Heart left ventricle (tissue), 16 donors: ENCODE data around the gene MYO6. TPM values are rescaled to one million over a fixed set of nuclear protein-coding genes. Genes with fewer than 3 reads are reported as not detected.
"Not testable (repeated sequence)": the region's sequence is repeated elsewhere in the genome, so short reads cannot be mapped to it uniquely, and the experiment has no call there.

Experiments used
- ATAC-seq, 4 donors: fragments of 200-7000 bp; cut with Tn5 transposase; one replicate each; pipeline ENCODE4 v1.9.1; 2020 to 2022; ENCODE audit warnings: moderate library complexity in 4 of 4, mild to moderate bottlenecking in 3 of 4, moderate number of reproducible peaks in 1 of 4
- DNase-seq, 5 donors: peaks; one replicate each; pipeline ENCODE4 v3.0.0-alpha.2; 2020
- H3K27ac ChIP-seq, 12 donors: fragments of 200-600 bp; sonication (generic) in 4 of 12; one replicate each; pipeline versions ENCODE4 v1.5.0 to v1.8.0; 2016 to 2022; ENCODE audit warnings: mild to moderate bottlenecking in 2 of 12
- H3K27me3 ChIP-seq, 9 donors: fragments of 200-600 bp; sonication (generic) in 2 of 9; one replicate each; pipeline versions ENCODE4 v1.5.1 to v1.8.0; 2016 to 2022; ENCODE audit warnings: mild to moderate bottlenecking in 3 of 9
- H3K36me3 ChIP-seq, 9 donors: fragments of 200-600 bp; sonication (generic) in 2 of 9; one replicate each; pipeline versions ENCODE4 v1.5.0 to v1.8.0; 2018 to 2022; ENCODE audit warnings: mild to moderate bottlenecking in 2 of 9
- H3K4me1 ChIP-seq, 12 donors: fragments of 200-600 bp; sonication (generic) in 4 of 12; one replicate each; pipeline versions ENCODE4 v1.5.0 to v1.8.0; 2016 to 2022; ENCODE audit warnings: mild to moderate bottlenecking in 3 of 12
- H3K4me3 ChIP-seq, 12 donors: fragments of 200-600 bp; sonication (generic) in 4 of 12; one replicate each; pipeline versions ENCODE4 v1.5.0 to v1.8.0; 2017 to 2022; ENCODE audit warnings: mild to moderate bottlenecking in 9 of 12, moderate library complexity in 4 of 12
- H3K9me3 ChIP-seq, 12 donors: fragments of 200-600 bp; sonication (generic) in 4 of 12; one replicate each; pipeline versions ENCODE4 v1.5.0 to v1.8.0; 2016 to 2022; ENCODE audit warnings: mild to moderate bottlenecking in 1 of 12
- POLR2A ChIP-seq, 2 donors: fragments of 450-650 bp; IDR thresholded peaks; one replicate each; pipeline ENCODE4 v1.6.1; 2017; ENCODE audit warnings: antibody characterized with exemption in 2 of 2, mild to moderate bottlenecking in 2 of 2, moderate library complexity in 2 of 2
- WGBS, 4 donors: extraction: QIAGEN DNeasy Blood & Tissue Kit in 2 of 4; methylation state at CpG; one replicate each; pipeline versions ENCODE4 v1.1.5 to v1.1.7; 2013 to 2018; 5-methylcytosine and 5-hydroxymethylcytosine counted together
- intact Hi-C, 10 donors: fragments of 100-400 bp; cut with DNase I; formaldehyde crosslinking; loops; one replicate each; pipeline versions ENCODE4 v1.11.1 to v1.14.2; 2022
- polyA plus RNA-seq, 2 donors: library from polyadenylated mRNA; stranded (reverse); fragments of 200-250 nt; gene quantifications; one replicate each; pipeline ENCODE4 v1.2.3, GENCODE V29; 2013
- total RNA-seq, 9 donors: library from RNA; depleted of rRNA in 2 of 9; stranded (reverse); fragments of >200 nt in 2 of 9; fragmentation: NEBNext Ultra II Directional in 3 of 9; extraction: Animal tissue kit (Norgen Biotek cat#: 25700) in 3 of 9; gene quantifications; one replicate each; pipeline versions ENCODE4 v1.1.0 to v1.2.4, GENCODE V29; 2016 to 2023
- TF ChIP-seq, protein P1 (sequence below), 12 donors: fragments of 200-600 bp; sonication (generic) in 4 of 12; IDR thresholded peaks; one replicate each; pipeline versions ENCODE4 v1.5.0 to v1.8.0; 2018 to 2022; ENCODE audit warnings: antibody characterized with exemption in 12 of 12, mild to moderate bottlenecking in 5 of 12
- donor health status: ischemic (EF 13 %, LVEDD 7.1; RV severe dilation, severe dysfunction).
- donor health status: healthy with polysubstance abuse.
- donor health status: DM: no; HTN: yes; CAD: no.
- donor health status: DM: no; HTN: no; CAD: no.
- donor health status: ischemic (EF 25% LVEDD 6.9; RV normal size, moderate dysfunction).
- donor health status: ischemic (EF 25% LVEDD 5.7; RV mildly dilated, moderate dysfunction).
- donor health status: healthy.
- donor health status: DM: yes; HTN: yes; CAD: no.
- donor health status: ischemic (EF 35%, LVEDD 5.7; RV mildly dilated, moderate dysfunction).
- donor health status: nonischemic (EF 11% LVEDD 7.7; RV severe dilation, severe dysfunction).
- donor health status: DM: yes; HTN: yes; CAD: no.
- donor health status: PGD.
- donor health status: ischemic (EF 29% LVEDD 5.4; RV normal size, mild dysfunction).
- donor health status: nonischemic (EF 23%, LVEDD 6.1; RV moderate dilation, normal function).

The MYO6 gene
- total and polyA plus RNA-seq, 11 donors = 3.1 to 9.5 (median 5.8) TPM

DNA sequence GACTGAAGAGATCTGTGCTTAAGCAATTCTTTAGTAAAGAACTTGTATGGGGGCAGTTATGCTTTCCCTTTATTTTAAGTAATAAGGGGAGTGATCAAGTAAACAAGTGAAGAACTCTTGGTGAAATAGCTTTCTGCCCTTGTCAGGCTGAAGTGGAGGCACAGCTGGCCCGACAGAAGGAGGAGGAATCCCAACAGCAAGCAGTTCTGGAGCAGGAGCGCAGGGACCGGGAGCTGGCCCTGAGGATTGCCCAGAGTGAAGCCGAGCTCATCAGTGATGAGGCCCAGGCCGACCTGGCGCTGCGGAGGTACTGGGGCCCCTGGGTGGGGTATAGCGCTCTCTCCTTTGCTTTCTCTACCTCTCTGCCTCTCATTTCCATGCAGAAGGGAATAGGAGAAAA is 143.3 kb downstream of the MYO6 start:
- TF ChIP-seq POLR2A (IDR thresholded peaks at IDR 0.05) = no peak
- TF ChIP-seq, protein P1, sequence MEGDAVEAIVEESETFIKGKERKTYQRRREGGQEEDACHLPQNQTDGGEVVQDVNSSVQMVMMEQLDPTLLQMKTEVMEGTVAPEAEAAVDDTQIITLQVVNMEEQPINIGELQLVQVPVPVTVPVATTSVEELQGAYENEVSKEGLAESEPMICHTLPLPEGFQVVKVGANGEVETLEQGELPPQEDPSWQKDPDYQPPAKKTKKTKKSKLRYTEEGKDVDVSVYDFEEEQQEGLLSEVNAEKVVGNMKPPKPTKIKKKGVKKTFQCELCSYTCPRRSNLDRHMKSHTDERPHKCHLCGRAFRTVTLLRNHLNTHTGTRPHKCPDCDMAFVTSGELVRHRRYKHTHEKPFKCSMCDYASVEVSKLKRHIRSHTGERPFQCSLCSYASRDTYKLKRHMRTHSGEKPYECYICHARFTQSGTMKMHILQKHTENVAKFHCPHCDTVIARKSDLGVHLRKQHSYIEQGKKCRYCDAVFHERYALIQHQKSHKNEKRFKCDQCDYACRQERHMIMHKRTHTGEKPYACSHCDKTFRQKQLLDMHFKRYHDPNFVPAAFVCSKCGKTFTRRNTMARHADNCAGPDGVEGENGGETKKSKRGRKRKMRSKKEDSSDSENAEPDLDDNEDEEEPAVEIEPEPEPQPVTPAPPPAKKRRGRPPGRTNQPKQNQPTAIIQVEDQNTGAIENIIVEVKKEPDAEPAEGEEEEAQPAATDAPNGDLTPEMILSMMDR (IDR thresholded peaks at IDR 0.05) = no peak
- DNase-seq = no peak
- intact Hi-C loops = no loop called here
- no peaks in the 10 kb centered on the region for H3K4me1 ChIP-seq
- peaks cover 0 to 54% (median 9%) of the 10 kb centered on the region in 9 donors for H3K36me3 ChIP-seq
- ATAC-seq = no peak
- no peaks in the 10 kb centered on the region for H3K27me3 ChIP-seq
- H3K9me3 ChIP-seq = no peaks in the 10 kb centered on the region
- H3K4me3 ChIP-seq = no peak overlapping the region
- WGBS, 4 donors = 89 to 95% (median 94%) methylated on average over 8 of the region's 8 CpGs
- H3K27ac ChIP-seq = no peak overlapping the region

DNA sequence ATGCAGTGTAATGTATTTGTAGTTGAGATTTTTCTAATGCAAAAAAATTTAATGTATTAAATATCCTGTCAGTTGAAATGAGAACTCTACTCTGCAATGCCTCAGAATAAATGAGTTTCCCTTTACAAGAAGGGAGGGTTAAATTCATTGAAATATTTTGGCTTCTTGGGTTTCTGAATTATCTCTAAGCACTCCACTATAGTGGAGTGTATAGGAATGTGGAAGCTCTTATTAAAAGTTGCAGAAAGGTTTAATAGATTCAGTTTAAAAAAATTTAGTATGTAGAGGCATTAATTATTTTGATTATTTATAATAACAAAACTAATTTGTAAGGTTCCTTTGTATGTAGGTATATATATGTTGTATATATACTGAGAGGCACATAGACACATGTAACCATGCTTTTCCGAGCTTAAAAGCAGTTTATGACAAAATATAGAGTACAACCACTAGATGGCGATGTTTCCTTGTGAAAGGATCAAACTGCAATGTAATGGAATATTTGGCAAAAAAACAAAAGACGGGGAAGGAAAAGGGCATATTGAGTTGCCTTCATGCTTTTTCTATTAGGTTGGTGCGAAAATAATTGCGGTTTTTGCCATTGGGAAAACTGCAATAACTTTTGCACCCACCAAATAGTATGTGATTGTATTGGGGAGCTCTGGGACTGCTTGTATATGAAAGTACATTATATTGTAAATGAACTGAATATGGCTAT is 144.2 kb downstream of the MYO6 start:
- WGBS, 4 donors = 7 to 16% (median 13%) methylated on average over 5 of the region's 5 CpGs
- Histone ChIP-seq H3K36me3 (peaks cover 0 to 55% (median 9%) of the 10 kb centered on the region in 9 donors), H3K4me1 (no peaks in the 10 kb centered on the region), H3K27ac (no peak overlapping the region), H3K27me3 (no peaks in the 10 kb centered on the region), H3K9me3 (no peaks in the 10 kb centered on the region), H3K4me3 (no peak overlapping the region)
- DNase-seq (no peak), ATAC-seq (peak in 1 of 4 donors; percentile 29)
- intact Hi-C loops = no loop called here
- TF ChIP-seq, protein P1 (IDR thresholded peaks at IDR 0.05) = peak; percentile 58 to 80 (median 75)
- no peak for TF ChIP-seq POLR2A (IDR thresholded peaks at IDR 0.05)

DNA sequence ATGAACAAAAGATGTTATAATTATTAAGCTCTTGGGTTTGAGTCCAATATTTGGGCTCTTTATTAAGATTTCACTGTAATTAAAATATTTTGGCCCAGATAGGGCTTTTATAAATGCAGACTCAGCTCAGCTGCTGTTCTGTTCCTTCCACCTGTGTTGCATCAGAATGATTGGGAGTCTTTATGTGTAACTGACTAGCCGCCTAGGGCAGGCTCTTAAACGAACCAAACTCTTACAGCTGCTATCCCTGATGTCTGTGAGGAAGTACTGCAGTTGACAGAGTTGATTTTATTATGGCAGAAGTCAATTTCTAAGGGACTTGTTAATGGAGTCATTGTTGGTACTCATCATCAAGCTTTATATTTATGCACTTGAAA is 144.7 kb downstream of the MYO6 start:
- H3K4me1 ChIP-seq = no peaks in the 10 kb centered on the region
- WGBS, 4 donors = 59 to 78% (median 72%) methylated on average over 2 of the region's 2 CpGs
- no peaks in the 10 kb centered on the region for H3K27me3 ChIP-seq
- peaks cover 0 to 60% (median 9%) of the 10 kb centered on the region in 9 donors for H3K36me3 ChIP-seq
- no peaks in the 10 kb centered on the region for H3K9me3 ChIP-seq
- intact Hi-C loops = no loop called here
- no peak overlapping the region for H3K4me3 ChIP-seq
- DNase-seq (no peak), ATAC-seq (no peak)
- H3K27ac ChIP-seq = no peak overlapping the region
- TF ChIP-seq POLR2A (IDR thresholded peaks at IDR 0.05) = no peak
- TF ChIP-seq, protein P1 (IDR thresholded peaks at IDR 0.05) = no peak

DNA sequence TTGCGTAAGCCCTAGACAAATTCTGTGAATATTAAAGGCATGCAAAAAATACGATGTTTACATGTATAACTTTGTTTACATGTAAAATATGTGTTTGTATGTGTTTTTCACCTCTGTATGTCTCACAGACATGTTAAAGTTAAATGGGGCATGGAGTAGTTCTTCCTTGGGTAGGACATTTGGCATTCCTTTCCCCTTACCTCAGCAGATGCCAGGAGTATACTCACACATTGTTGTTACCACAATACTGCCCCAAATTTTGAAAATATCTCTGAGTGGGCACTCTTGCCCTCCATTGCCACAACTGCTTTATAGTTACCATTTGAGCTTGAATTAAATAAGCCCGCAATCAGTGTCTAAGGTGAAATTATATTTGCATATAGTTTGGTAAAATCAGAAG is 147.5 kb downstream of the MYO6 start:
- H3K4me1 ChIP-seq = no peaks in the 10 kb centered on the region
- DNase-seq = no peak
- no peaks in the 10 kb centered on the region for H3K27me3 ChIP-seq
- no peak overlapping the region for H3K27ac ChIP-seq
- 60 to 97% (median 89%) methylated on average over 3 of the region's 3 CpGs for WGBS, 4 donors
- H3K4me3 ChIP-seq = no peak overlapping the region
- no peak for ATAC-seq
- peaks cover 0 to 3% (median 0%) of the 10 kb centered on the region in 12 donors for H3K9me3 ChIP-seq
- TF ChIP-seq, protein P1 (IDR thresholded peaks at IDR 0.05) = no peak
- TF ChIP-seq POLR2A (IDR thresholded peaks at IDR 0.05) = no peak
- intact Hi-C loops = no loop called here
- peaks cover 0 to 44% (median 5%) of the 10 kb centered on the region in 9 donors for H3K36me3 ChIP-seq

DNA sequence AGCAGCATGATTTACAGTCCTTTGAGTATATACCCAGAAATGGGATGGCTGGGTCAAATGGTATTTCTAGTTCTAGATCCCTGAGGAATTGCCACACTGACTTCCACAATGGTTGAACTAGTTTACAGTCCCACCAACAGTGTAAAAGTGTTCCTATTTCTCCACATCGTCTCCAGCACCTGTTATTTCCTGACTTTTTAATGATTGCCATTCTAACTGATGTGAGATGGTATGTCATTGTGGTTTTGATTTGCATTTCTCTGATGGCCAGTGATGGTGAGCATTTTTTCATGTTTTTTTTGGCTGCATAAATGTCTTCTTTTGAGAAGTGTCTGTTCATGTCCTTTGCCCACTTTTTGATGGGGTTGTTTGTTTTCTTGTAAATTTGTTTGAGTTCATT is 151.2 kb downstream of the MYO6 start:
- H3K36me3 ChIP-seq = peaks cover 0 to 18% (median 0%) of the 10 kb centered on the region in 9 donors
- intact Hi-C loops, DNase-seq, H3K27ac ChIP-seq, H3K27me3 ChIP-seq, H3K4me3 ChIP-seq, H3K9me3 ChIP-seq, ATAC-seq, H3K4me1 ChIP-seq: not testable (repeated sequence)
- 90 to 100% (median 92%) methylated on average over 1 of the region's 1 CpG for WGBS, 4 donors

DNA sequence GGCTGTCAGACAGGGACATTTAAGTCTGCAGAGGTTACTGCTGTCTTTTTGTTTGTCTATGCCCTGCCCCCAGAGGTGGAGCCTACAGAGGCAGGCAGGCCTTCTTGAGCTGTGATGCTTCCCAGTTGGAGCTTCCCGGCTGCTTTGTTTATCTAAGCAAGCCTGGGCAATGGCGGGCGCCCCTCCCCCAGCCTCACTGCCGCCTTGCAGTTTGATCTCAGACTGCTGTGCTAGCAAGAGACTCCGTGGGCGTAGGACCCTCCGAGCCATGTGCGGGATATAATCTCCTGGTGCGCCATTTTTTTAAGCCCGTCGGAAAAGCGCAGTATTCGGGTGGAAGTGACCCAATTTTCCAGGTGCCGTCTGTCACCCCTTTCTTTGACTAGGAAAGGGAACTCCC is 156.1 kb downstream of the MYO6 start:
- H3K4me3 ChIP-seq, H3K9me3 ChIP-seq, ATAC-seq, H3K4me1 ChIP-seq, H3K27ac ChIP-seq, H3K27me3 ChIP-seq, intact Hi-C loops, DNase-seq: not testable (repeated sequence)
- H3K36me3 ChIP-seq = peaks cover 0 to 21% (median 0%) of the 10 kb centered on the region in 9 donors
- 96 to 99% (median 97%) methylated on average over 12 to 14 of the region's 14 CpGs for WGBS, 4 donors
